Endothelial cell of umbilical vein (primary cell): Measurements from ENCODE around the gene PTBP3. TPM values are rescaled to one million over a fixed set of nuclear protein-coding genes. Genes with fewer than 3 reads are reported as not detected.

ENCODE experiments used
- BruUV-seq: library from RNA; stranded (reverse); fragments of 400-500 nt; replicated peaks from 2 replicates; lab custom pipeline; 2021; lab: Mats Ljungman, UMichigan
- CTCF ChIA-PET: fragments of 300-600, 350-600 bp; sonication (Branson Sonifier 250); formaldehyde crosslinking; loops from one replicate; lab custom pipeline; 2021; ENCODE audit warnings: antibody characterized with exemption, inconsistent platforms; lab: Charles Lee
- POLR2A ChIA-PET: fragments of 300-600, 350-600 bp; sonication (Branson Sonifier 250); formaldehyde crosslinking; loops from one replicate; lab custom pipeline; 2021; ENCODE audit warnings: antibody characterized with exemption, inconsistent platforms; lab: Charles Lee
- DNase-seq: peaks from one replicate; pipeline ENCODE4 v3.0.0-alpha.2; 2011; ENCODE audit warnings: low read depth, low spot score
- FAIRE-seq: peaks from 2 replicates; lab custom pipeline; 2011; peaks lifted over from hg19 to GRCh38; lab: Jason Lieb, UNC
- H2AFZ ChIP-seq: 2 replicates; pipeline ENCODE4 v1.6.0; 2012; ENCODE audit warnings: low read depth, low read length, control low read depth, inconsistent platforms
- H3K27ac ChIP-seq: 2 replicates; pipeline ENCODE4 v1.5.1; 2011; ENCODE audit warnings: low read depth, mild to moderate bottlenecking, control low read depth, low read length, moderate library complexity; ENCODE audit not compliant: insufficient read depth
- H3K27me3 ChIP-seq, 2 experiments: 2 replicates each; pipeline versions ENCODE4 v1.6.0 to v1.6.1; 2011; ENCODE audit warnings: low read length in 2 of 2, mixed read lengths in 1 of 2; ENCODE audit not compliant: control insufficient read depth in 2 of 2, insufficient read depth in 2 of 2
- H3K36me3 ChIP-seq, 2 experiments: 2 replicates in 1 of 2; 3 replicates in 1 of 2; pipeline ENCODE4 v1.5.1; 2011; ENCODE audit warnings: low read length in 2 of 2, mild to moderate bottlenecking in 1 of 2, moderate library complexity in 1 of 2; ENCODE audit not compliant: control insufficient read depth in 2 of 2, insufficient read depth in 2 of 2; ENCODE audit errors: extremely low read depth in 1 of 2
- H3K4me1 ChIP-seq: 3 replicates; pipeline ENCODE4 v1.5.1; 2011; ENCODE audit warnings: mild to moderate bottlenecking, low read length; ENCODE audit not compliant: control insufficient read depth, insufficient read depth; ENCODE audit errors: extremely low read depth
- H3K4me2 ChIP-seq: 2 replicates; pipeline ENCODE4 v1.6.1; 2011; ENCODE audit warnings: low read length, control low read depth, mixed read lengths; ENCODE audit not compliant: insufficient read depth
- H3K4me3 ChIP-seq, 3 experiments: fragments of 200-600 bp in 1 of 3; sonication (generic), shearing (Covaris generic) in 1 of 3; replicated peaks in 1 of 3; 2 replicates each; pipeline ENCODE4 v1.5.1; 2011 to 2016; ENCODE audit warnings: control low read depth in 3 of 3, low read length in 3 of 3, mild to moderate bottlenecking in 2 of 3, inconsistent platforms in 1 of 3, low read depth in 1 of 3, moderate library complexity in 1 of 3; ENCODE audit not compliant: insufficient read depth in 1 of 3
- H3K79me2 ChIP-seq: 2 replicates; pipeline ENCODE4 v1.6.0; 2012; ENCODE audit warnings: low read length, inconsistent platforms; ENCODE audit not compliant: control insufficient read depth, insufficient read depth
- H3K9ac ChIP-seq: replicated peaks from 2 replicates; pipeline ENCODE3; 2011; ENCODE audit warnings: low read length, control low read depth; ENCODE audit not compliant: insufficient read depth; ENCODE audit errors: extremely low read depth
- H3K9me1 ChIP-seq: replicated peaks from 3 replicates; pipeline ENCODE4 v1.6.0; 2011; ENCODE audit warnings: mild to moderate bottlenecking, low read length; ENCODE audit not compliant: control insufficient read depth, insufficient read depth; ENCODE audit errors: extremely low read depth
- H3K9me3 ChIP-seq: replicated peaks from 2 replicates; pipeline ENCODE4 v1.5.1; 2012; ENCODE audit warnings: low read length, inconsistent platforms; ENCODE audit not compliant: control insufficient read depth, insufficient read depth
- H4K20me1 ChIP-seq: replicated peaks from 2 replicates; pipeline ENCODE3; 2011; ENCODE audit warnings: mild to moderate bottlenecking, low read length; ENCODE audit not compliant: control insufficient read depth, insufficient read depth; ENCODE audit errors: extremely low read depth
- CTCF ChIP-seq, 2 donors: IDR thresholded peaks; 1 replicate in 1 of 2; 2 replicates in 1 of 2; pipeline ENCODE4 v1.5.1; 2011; ENCODE audit warnings: low read length in 2 of 2, mild to moderate bottlenecking in 2 of 2, moderate library complexity in 2 of 2, control low read depth in 1 of 2, inconsistent platforms in 1 of 2, low read depth in 1 of 2; ENCODE audit not compliant: insufficient read depth in 1 of 2; ENCODE audit errors: extremely low read depth in 1 of 2
- EZH2 ChIP-seq: IDR thresholded peaks from 2 replicates; pipeline ENCODE4 v1.6.1; 2012; ENCODE audit warnings: borderline replicate concordance, low read depth, mild to moderate bottlenecking, moderate library complexity, low read length, inconsistent platforms; ENCODE audit not compliant: severe bottlenecking
- FOS ChIP-seq: IDR thresholded peaks from 2 replicates; pipeline ENCODE4 v1.6.1; 2011; ENCODE audit warnings: mild to moderate bottlenecking, low read length, moderate library complexity, borderline replicate concordance; ENCODE audit not compliant: insufficient read depth
- GATA2 ChIP-seq: IDR thresholded peaks from 2 replicates; pipeline ENCODE4 v1.7.0; 2011; ENCODE audit warnings: low read depth, mild to moderate bottlenecking, moderate library complexity, mixed read lengths, low read length; ENCODE audit not compliant: insufficient read length, insufficient read depth
- JUN ChIP-seq: IDR thresholded peaks from 2 replicates; pipeline ENCODE4 v1.6.1; 2011; ENCODE audit warnings: borderline replicate concordance, low read depth; ENCODE audit not compliant: insufficient read length, insufficient read depth
- MAX ChIP-seq: IDR thresholded peaks from 2 replicates; pipeline ENCODE4 v1.6.1; 2011; ENCODE audit not compliant: insufficient read depth, insufficient read length
- MYC ChIP-seq: IDR thresholded peaks from one replicate; pipeline ENCODE4 v1.6.1; 2011; ENCODE audit warnings: mild to moderate bottlenecking, low read depth, low read length
- POLR2A ChIP-seq: IDR thresholded peaks from 2 replicates; pipeline ENCODE4 v1.6.1; 2012; ENCODE audit warnings: low read depth, mild to moderate bottlenecking, control low read depth, low read length
- POLR2AphosphoS5 ChIP-seq: IDR thresholded peaks from 2 replicates; pipeline ENCODE4 v1.6.1; 2012; ENCODE audit warnings: low read depth, mild to moderate bottlenecking, control low read depth, low read length, moderate library complexity; ENCODE audit not compliant: insufficient read depth
- dilution Hi-C: fragments of 300-500 bp; cut with MboI; formaldehyde crosslinking; loops from one replicate; pipeline ENCODE4 v1.15.0; 2019; ENCODE audit warnings: low sequenced_read_pairs; ENCODE audit not compliant: extremely low pct_ligation_motif_present
- intact Hi-C: fragments of 100-400 bp; cut with micrococcal nuclease; formaldehyde crosslinking; loops from one replicate; pipeline ENCODE4 v1.10.0; 2022
- polyA plus RNA-seq, 4 experiments: library from polyadenylated mRNA; depleted of rRNA in 3 of 4; stranded (reverse) in 3 of 4; unstranded in 1 of 4; fragments of >200 nt; gene quantifications; 2 replicates each; pipeline versions ENCODE4 v1.2.1 to v1.2.3, GENCODE V29; 2011 to 2012; ENCODE audit warnings: missing spikeins in 1 of 4
- total RNA-seq: library from RNA; stranded (reverse); gene quantifications from 2 replicates; pipeline ENCODE4 v1.2.3, GENCODE V29; 2021

The PTBP3 gene
- total and polyA plus RNA-seq, 2 donors (not counting 3 experiments of a cell fraction or from before 2014, with no cell fraction given) = 42.4 to 75.0 TPM

GRCh38 chr9:112224401-112225289 is 108.8 kb downstream of the PTBP3 start:
- no peaks in the 10 kb centered on the region for H3K4me1 ChIP-seq
- no peaks in the 10 kb centered on the region for H3K79me2 ChIP-seq
- no TSS peak for BruUV-seq
- no peaks in the 10 kb centered on the region for H3K27me3 ChIP-seq
- no peak for TF ChIP-seq POLR2AphosphoS5
- TF ChIP-seq JUN = no peak
- no peak for TF ChIP-seq MYC
- TF ChIP-seq EZH2 = no peak
- no peak for TF ChIP-seq MAX
- no peak for TF ChIP-seq CTCF (IDR thresholded peaks at IDR 0.05; ENCODE audit: extremely low read depth in 1 of 2, insufficient read depth in 1 of 2, low read depth in 1 of 2, low read length in 2 of 2)
- no peak for TF ChIP-seq FOS
- TF ChIP-seq GATA2 = no peak
- TF ChIP-seq POLR2A = no peak
- no peak for DNase-seq
- CTCF ChIA-PET = interaction anchor here (1.0 to 2.2 kb wide), 5 partner anchors 10 to 126 kb away, joined by 3 to 10 read pairs (median 3); no protein-coding TSS in a partner anchor
- no peaks in the 10 kb centered on the region for H4K20me1 ChIP-seq
- H3K9me1 ChIP-seq = no peaks in the 10 kb centered on the region
- no peak overlapping the region for H3K4me2 ChIP-seq
- FAIRE-seq = no peak
- intact Hi-C loops = loop anchor here (5.0 kb wide), 1 partner anchor 108 kb away; the partner anchor contains the start of gene PTBP3
- H3K9me3 ChIP-seq = no peaks in the 10 kb centered on the region
- no peak overlapping the region for H3K9ac ChIP-seq
- no peak overlapping the region for H2AFZ ChIP-seq
- peaks cover 3 to 5% of the 10 kb centered on the region in 2 experiments for H3K36me3 ChIP-seq
- POLR2A ChIA-PET = no interaction called here
- dilution Hi-C loops = no loop called here
- no peak overlapping the region for H3K27ac ChIP-seq
- no peak overlapping the region for H3K4me3 ChIP-seq
